ENCODE results near the gene IL17REL. TPM values are rescaled to one million over a fixed set of nuclear protein-coding genes. Genes with fewer than 3 reads are reported as not detected.

Gene IL17REL
- total RNA-seq, 1 donor from 2014 or later = not detected

GRCh38 chr22:50016308-50016987, 3.9 kb upstream of the IL17REL start:
- intact Hi-C loops (cut with DNase I) = no loop called here
- Histone ChIP-seq H3K27me3 (peaks cover 5% of the 10 kb centered on the region), H3K4me1 (peaks cover 10% of the 10 kb centered on the region), H3K9me3 (no peaks in the 10 kb centered on the region), H3K4me3 (no peak overlapping the region), H3K36me3 (no peaks in the 10 kb centered on the region), H3K27ac (no peak overlapping the region)
- TF ChIP-seq CTCF (IDR thresholded peaks at IDR 0.05) (no peak), POLR2A (IDR thresholded peaks at IDR 0.05) (no peak), POLR2AphosphoS5 (IDR thresholded peaks at IDR 0.05; ENCODE audit: insufficient read depth in 1 of 2, low read depth in 1 of 2) (no peak)
- no peak for DNase-seq (ENCODE audit: extremely low spot score in 2 of 2)

- TF ChIP-seq POLR2AphosphoS5 (IDR thresholded peaks at IDR 0.05; ENCODE audit: insufficient read depth in 1 of 2, low read depth in 1 of 2) (no peak), CTCF (IDR thresholded peaks at IDR 0.05) (no peak), POLR2A (IDR thresholded peaks at IDR 0.05) (no peak)
- H3K27me3 ChIP-seq = peaks cover 9% of the 10 kb centered on the region
- intact Hi-C loops (cut with DNase I) = no loop called here
- no peak overlapping the region for H3K4me3 ChIP-seq
- H3K27ac ChIP-seq = no peak overlapping the region
- H3K36me3 ChIP-seq = no peaks in the 10 kb centered on the region
- DNase-seq (ENCODE audit: extremely low spot score in 2 of 2) = no peak
- H3K9me3 ChIP-seq = no peaks in the 10 kb centered on the region
- H3K4me1 ChIP-seq = peaks cover 13% of the 10 kb centered on the region
Measured at GRCh38 chr22:50015451-50016307, 3.1 kb upstream of the IL17REL start.

GRCh38 chr22:50014655-50015401, 2.3 kb upstream of the IL17REL start:
- intact Hi-C loops (cut with DNase I) = no loop called here
- peaks cover 11% of the 10 kb centered on the region for H3K27me3 ChIP-seq
- no peak overlapping the region for H3K4me3 ChIP-seq
- H3K9me3 ChIP-seq = no peaks in the 10 kb centered on the region
- no peak for DNase-seq (ENCODE audit: extremely low spot score in 2 of 2)
- peaks cover 18% of the 10 kb centered on the region for H3K4me1 ChIP-seq
- TF ChIP-seq POLR2AphosphoS5 (IDR thresholded peaks at IDR 0.05; ENCODE audit: insufficient read depth in 1 of 2, low read depth in 1 of 2) (no peak), POLR2A (IDR thresholded peaks at IDR 0.05) (no peak), CTCF (IDR thresholded peaks at IDR 0.05) (no peak)
- H3K36me3 ChIP-seq = no peaks in the 10 kb centered on the region
- no peak overlapping the region for H3K27ac ChIP-seq

GRCh38 chr22:50014053-50014501, 1.5 kb upstream of the IL17REL start:
- H3K27ac ChIP-seq = no peak overlapping the region
- H3K9me3 ChIP-seq = no peaks in the 10 kb centered on the region
- intact Hi-C loops (cut with DNase I) = no loop called here
- peaks cover 11% of the 10 kb centered on the region for H3K27me3 ChIP-seq
- peak in 1 of 2 donors; percentile 74 for DNase-seq (ENCODE audit: extremely low spot score in 2 of 2)
- TF ChIP-seq POLR2AphosphoS5 (IDR thresholded peaks at IDR 0.05; ENCODE audit: insufficient read depth in 1 of 2, low read depth in 1 of 2) (no peak), POLR2A (IDR thresholded peaks at IDR 0.05) (no peak), CTCF (IDR thresholded peaks at IDR 0.05) (no peak)
- no peak overlapping the region for H3K4me3 ChIP-seq
- peaks cover 18% of the 10 kb centered on the region for H3K4me1 ChIP-seq
- H3K36me3 ChIP-seq = no peaks in the 10 kb centered on the region
